Activated T-helper 17 cell treated with anti-CD3 and anti-CD28 coated beads, Interleukin-2, amount 50 U/mL, for 72 hours (primary cell): ENCODE results near the gene PDE2A. TPM values are rescaled to one million over a fixed set of nuclear protein-coding genes. Genes with fewer than 3 reads are reported as not detected.

ENCODE experiments used
- ATAC-seq: fragments of 150-1000 bp; cut with Tn5 transposase; replicated peaks from 2 replicates; pipeline ENCODE4 v1.10.0; 2021; ENCODE audit warnings: mild to moderate bottlenecking, moderate library complexity
- H3K27ac Mint-ChIP-seq: one replicate; pipeline ENCODE4 v1.8.0; 2022; ENCODE audit warnings: mixed read lengths
- H3K27me3 Mint-ChIP-seq: one replicate; pipeline ENCODE4 v1.8.0; 2022; ENCODE audit warnings: mixed read lengths
- H3K36me3 Mint-ChIP-seq: one replicate; pipeline ENCODE4 v1.8.0; 2022; ENCODE audit warnings: low read depth, mild to moderate bottlenecking, mixed read lengths
- H3K4me1 Mint-ChIP-seq: one replicate; pipeline ENCODE4 v1.8.0; 2022; ENCODE audit warnings: mixed read lengths
- H3K4me3 Mint-ChIP-seq: one replicate; pipeline ENCODE4 v1.8.0; 2022; ENCODE audit warnings: mild to moderate bottlenecking, mixed read lengths
- H3K9me3 Mint-ChIP-seq: one replicate; pipeline ENCODE4 v1.8.0; 2022; ENCODE audit warnings: mixed read lengths
- total RNA-seq, 2 donors: library from RNA; stranded (reverse); gene quantifications; one replicate each; pipeline ENCODE4 v1.2.3, GENCODE V29; 2022

PDE2A gene
- total RNA-seq, 2 donors from 2014 or later = 1.7 to 3.6 TPM

- no peaks in the 10 kb centered on the region for H3K9me3 Mint-ChIP-seq
These were observed 8.6 kb upstream of the PDE2A start for GRCh38 chr11:72682858-72683243.

GRCh38 chr11:72682238-72682857 is 8.1 kb upstream of the PDE2A start:
- ATAC-seq = no peak
- peaks cover 11% of the 10 kb centered on the region for H3K27me3 Mint-ChIP-seq
- no peak overlapping the region for H3K27ac Mint-ChIP-seq
- H3K4me1 Mint-ChIP-seq = peaks cover 13% of the 10 kb centered on the region
- H3K36me3 Mint-ChIP-seq = peaks cover 36% of the 10 kb centered on the region
- no peaks in the 10 kb centered on the region for H3K9me3 Mint-ChIP-seq
- no peak overlapping the region for H3K4me3 Mint-ChIP-seq

More at GRCh38 chr11:72682858-72683243, 8.6 kb upstream of the PDE2A start:
- Mint-ChIP-seq H3K27ac (peak overlapping the region; percentile 34), H3K4me3 (no peak overlapping the region), H3K27me3 (peaks cover 9% of the 10 kb centered on the region), H3K36me3 (peaks cover 41% of the 10 kb centered on the region), H3K4me1 (peaks cover 13% of the 10 kb centered on the region)
- no peak for ATAC-seq

GRCh38 chr11:72681226-72682153 is 7.3 kb upstream of the PDE2A start:
- peaks cover 6% of the 10 kb centered on the region for H3K4me1 Mint-ChIP-seq
- H3K4me3 Mint-ChIP-seq = no peak overlapping the region
- peaks cover 27% of the 10 kb centered on the region for H3K36me3 Mint-ChIP-seq
- no peak for ATAC-seq
- no peaks in the 10 kb centered on the region for H3K9me3 Mint-ChIP-seq
- peak overlapping the region; percentile 37 for H3K27ac Mint-ChIP-seq
- peaks cover 14% of the 10 kb centered on the region for H3K27me3 Mint-ChIP-seq

GRCh38 chr11:72680624-72681158 is 6.5 kb upstream of the PDE2A start:
- H3K36me3 Mint-ChIP-seq = peaks cover 21% of the 10 kb centered on the region
- H3K27me3 Mint-ChIP-seq = peaks cover 15% of the 10 kb centered on the region
- H3K4me3 Mint-ChIP-seq = no peak overlapping the region
- no peaks in the 10 kb centered on the region for H3K4me1 Mint-ChIP-seq
- no peaks in the 10 kb centered on the region for H3K9me3 Mint-ChIP-seq
- H3K27ac Mint-ChIP-seq = peak overlapping the region; percentile 37
- ATAC-seq = no peak

DNA sequence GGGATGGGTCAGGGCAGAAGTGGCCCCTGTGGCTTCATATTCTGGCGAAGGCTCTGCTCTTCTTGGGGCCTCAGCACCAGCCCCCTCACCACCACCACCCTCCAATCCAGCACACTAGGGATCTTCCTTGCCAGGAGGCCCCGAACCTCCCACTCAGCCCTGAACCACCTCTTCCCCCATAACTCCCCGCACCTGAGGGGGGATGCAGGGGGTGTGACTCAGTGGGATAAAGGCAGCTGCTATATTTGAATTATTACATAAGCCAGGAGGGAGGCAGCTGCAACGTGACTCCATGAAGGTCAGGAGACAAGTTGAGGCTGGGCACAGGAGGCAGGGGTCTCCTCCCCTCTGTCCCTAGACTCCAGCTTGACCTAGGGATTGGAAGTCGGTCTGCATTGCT is 5.6 kb upstream of the PDE2A start:
- Mint-ChIP-seq H3K36me3 (peaks cover 21% of the 10 kb centered on the region), H3K27ac (peak overlapping the region; percentile 37), H3K27me3 (peaks cover 22% of the 10 kb centered on the region), H3K9me3 (no peaks in the 10 kb centered on the region), H3K4me1 (no peaks in the 10 kb centered on the region), H3K4me3 (no peak overlapping the region)
- ATAC-seq = no peak

GRCh38 chr11:72678524-72678923 is 4.3 kb upstream of the PDE2A start:
- peaks cover 21% of the 10 kb centered on the region for H3K36me3 Mint-ChIP-seq
- H3K4me3 Mint-ChIP-seq = no peak overlapping the region
- no peaks in the 10 kb centered on the region for H3K4me1 Mint-ChIP-seq
- no peak for ATAC-seq
- no peaks in the 10 kb centered on the region for H3K9me3 Mint-ChIP-seq
- peaks cover 32% of the 10 kb centered on the region for H3K27me3 Mint-ChIP-seq
- no peak overlapping the region for H3K27ac Mint-ChIP-seq

- no peak overlapping the region for H3K27ac Mint-ChIP-seq
- peak; percentile 54 for ATAC-seq
- no peaks in the 10 kb centered on the region for H3K9me3 Mint-ChIP-seq
- peaks cover 45% of the 10 kb centered on the region for H3K27me3 Mint-ChIP-seq
- H3K4me1 Mint-ChIP-seq = no peaks in the 10 kb centered on the region
- H3K36me3 Mint-ChIP-seq = peaks cover 21% of the 10 kb centered on the region
- H3K4me3 Mint-ChIP-seq = peak overlapping the region; percentile 4
These were observed 2.7 kb upstream of the PDE2A start for GRCh38 chr11:72676861-72677341.

DNA sequence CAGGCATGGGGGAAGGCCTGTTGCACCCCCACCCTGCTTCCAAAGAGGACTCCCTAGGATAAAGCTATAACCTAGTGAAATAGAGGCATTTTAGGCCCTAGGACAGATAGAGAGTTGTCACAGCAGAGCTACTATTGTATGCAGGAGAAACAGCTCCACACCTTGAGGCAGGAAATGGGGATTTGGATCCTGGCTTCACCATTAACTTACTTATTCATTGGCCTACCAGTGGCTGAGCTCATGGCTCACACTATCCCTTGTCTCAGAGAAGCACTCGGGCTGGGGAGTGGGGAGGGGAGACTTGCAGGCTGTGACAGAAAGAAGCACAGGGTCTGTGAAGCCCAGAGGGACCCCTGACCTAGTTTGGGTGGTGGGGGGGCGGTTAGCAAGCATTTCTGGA is 999 bp upstream of the PDE2A start:
- Mint-ChIP-seq H3K4me3 (no peak overlapping the region), H3K27ac (no peak overlapping the region)
- ATAC-seq = no peak

GRCh38 chr11:72673284-72673942 is 809 bp downstream of the PDE2A start:
- Mint-ChIP-seq H3K36me3 (peaks cover 6% of the 10 kb centered on the region), H3K27me3 (peaks cover 56% of the 10 kb centered on the region), H3K4me1 (peaks cover 5% of the 10 kb centered on the region), H3K4me3 (no peak overlapping the region), H3K27ac (no peak overlapping the region), H3K9me3 (no peaks in the 10 kb centered on the region)
- no peak for ATAC-seq

More for the DNA sequence above, 999 bp upstream of the PDE2A start:
- Mint-ChIP-seq H3K27me3 (peaks cover 57% of the 10 kb centered on the region), H3K9me3 (no peaks in the 10 kb centered on the region), H3K4me1 (no peaks in the 10 kb centered on the region), H3K36me3 (peaks cover 6% of the 10 kb centered on the region)

DNA sequence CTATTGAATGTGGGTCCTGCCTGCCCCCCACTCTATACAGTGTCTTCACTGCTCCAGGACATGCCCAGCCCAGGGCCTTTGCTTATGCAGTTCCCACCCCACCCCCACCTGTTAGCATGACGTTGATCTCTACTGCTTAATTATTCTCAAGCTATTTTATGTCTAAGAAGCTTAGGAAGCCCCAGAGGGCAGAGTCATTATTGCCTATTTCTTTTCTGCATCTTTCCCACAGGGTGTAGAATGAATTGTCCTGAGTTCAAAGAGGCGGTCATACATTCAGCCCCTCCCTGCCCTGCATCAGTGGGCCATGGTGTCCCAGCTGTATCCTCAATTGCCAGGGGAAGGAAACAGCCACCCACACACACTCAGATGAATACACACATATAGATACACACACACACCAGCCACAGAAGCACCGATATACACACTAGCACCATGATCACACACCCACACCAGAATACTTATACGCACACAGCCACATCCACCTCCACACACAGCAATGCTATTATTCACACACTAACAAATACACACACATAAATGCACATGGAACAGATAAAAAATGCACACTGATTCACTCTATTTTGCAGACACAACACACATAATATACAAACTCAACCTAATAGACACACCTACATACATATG is 1.5 kb downstream of the PDE2A start:
- Mint-ChIP-seq H3K36me3 (no peaks in the 10 kb centered on the region), H3K9me3 (no peaks in the 10 kb centered on the region), H3K4me1 (peaks cover 5% of the 10 kb centered on the region), H3K4me3 (no peak overlapping the region), H3K27me3 (peaks cover 49% of the 10 kb centered on the region), H3K27ac (no peak overlapping the region)
- no peak for ATAC-seq

- no peaks in the 10 kb centered on the region for H3K36me3 Mint-ChIP-seq
- no peak overlapping the region for H3K27ac Mint-ChIP-seq
- peaks cover 52% of the 10 kb centered on the region for H3K27me3 Mint-ChIP-seq
- ATAC-seq = no peak
- H3K9me3 Mint-ChIP-seq = no peaks in the 10 kb centered on the region
- no peak overlapping the region for H3K4me3 Mint-ChIP-seq
- H3K4me1 Mint-ChIP-seq = peaks cover 5% of the 10 kb centered on the region
These were observed 2.8 kb downstream of the PDE2A start for GRCh38 chr11:72671152-72672099.

GRCh38 chr11:72670041-72670440 is 4.2 kb downstream of the PDE2A start:
- H3K9me3 Mint-ChIP-seq = no peaks in the 10 kb centered on the region
- peaks cover 45% of the 10 kb centered on the region for H3K27me3 Mint-ChIP-seq
- ATAC-seq = no peak
- H3K4me1 Mint-ChIP-seq = peaks cover 5% of the 10 kb centered on the region
- no peaks in the 10 kb centered on the region for H3K36me3 Mint-ChIP-seq
- H3K27ac Mint-ChIP-seq = no peak overlapping the region
- no peak overlapping the region for H3K4me3 Mint-ChIP-seq

GRCh38 chr11:72669527-72669926 is 4.7 kb downstream of the PDE2A start:
- H3K9me3 Mint-ChIP-seq = no peaks in the 10 kb centered on the region
- H3K36me3 Mint-ChIP-seq = no peaks in the 10 kb centered on the region
- peak overlapping the region; percentile 30 for H3K4me3 Mint-ChIP-seq
- H3K4me1 Mint-ChIP-seq = peaks cover 5% of the 10 kb centered on the region
- H3K27me3 Mint-ChIP-seq = peaks cover 45% of the 10 kb centered on the region
- no peak overlapping the region for H3K27ac Mint-ChIP-seq
- ATAC-seq = peak; percentile 41
